Stimulated activated CD4-positive, alpha-beta T cell treated with anti-CD3 and anti-CD28 coated beads, Interleukin-15, amount 100 ng/mL, for 24 hours (primary cell): Measurements from ENCODE around the gene DAZ4.
"Not testable (repeated sequence)": the region's sequence is repeated elsewhere in the genome, so short reads cannot be mapped to it uniquely, and the experiment has no call there.

Source experiments
- DNase-seq: peaks from one replicate; pipeline ENCODE4 v3.0.0-alpha.2; 2020

DAZ4 gene

GRCh38 chrY:24833619-24834018, at the start of gene DAZ4:
Gene DAZ4, plus strand, starts transcription at chrY:24833919. Its CDS starts 208 bp downstream, at chrY:24834127.
- not testable (repeated sequence) for DNase-seq

GRCh38 chrY:24813293-24813692, 20.4 kb upstream of the DAZ4 start, which contains the start of gene DAZ3:
Gene DAZ3, minus strand, starts transcription at chrY:24813393. Its CDS starts 208 bp downstream, at chrY:24813185.
- not testable (repeated sequence) for DNase-seq

- not testable (repeated sequence) for DNase-seq
Measured at GRCh38 chrY:24821836-24822235, 11.9 kb upstream of the DAZ4 start.

- not testable (repeated sequence) for DNase-seq
Measured at GRCh38 chrY:24824184-24824879, 9.4 kb upstream of the DAZ4 start.

GRCh38 chrY:24825069-24825468, 8.7 kb upstream of the DAZ4 start:
- DNase-seq = not testable (repeated sequence)
